HL-60 (cell line): ENCODE results near the gene DYNC2I2.
"Not testable (repeated sequence)": the region's sequence is repeated elsewhere in the genome, so short reads cannot be mapped to it uniquely, and the experiment has no call there.

Experiments used
- DNase-seq, 2 experiments: peaks; one replicate each; pipeline ENCODE4 v3.0.0-alpha.2; 2010 to 2020; ENCODE audit warnings: low read depth in 1 of 2, low spot score in 1 of 2
- H3K27ac ChIP-seq: fragments of 250-450 bp; sonication (Bioruptor Pico); replicated peaks from 2 replicates; pipeline ENCODE4 v1.5.1; 2020; ENCODE audit warnings: mild to moderate bottlenecking, moderate library complexity
- H3K27me3 ChIP-seq: fragments of 250-450 bp; sonication (Bioruptor Pico); 2 replicates; pipeline ENCODE4 v1.5.1; 2021; ENCODE audit warnings: mild to moderate bottlenecking, moderate library complexity; ENCODE audit not compliant: insufficient read depth, poor library complexity, severe bottlenecking
- H3K4me3 ChIP-seq: replicated peaks from 2 replicates; pipeline ENCODE4 v1.5.1; 2011; ENCODE audit warnings: mild to moderate bottlenecking, control low read depth, low read length; ENCODE audit not compliant: insufficient read depth
- GABPA ChIP-seq: IDR thresholded peaks from 2 replicates; pipeline ENCODE4 v1.6.1; 2012; ENCODE audit warnings: low read depth
- POLR2AphosphoS5 ChIP-seq: IDR thresholded peaks from 2 replicates; pipeline ENCODE4 v1.6.1; 2012; ENCODE audit warnings: low read depth
- SPI1 ChIP-seq: IDR thresholded peaks from 2 replicates; pipeline ENCODE4 v1.6.1; 2012; ENCODE audit warnings: low read depth, mild to moderate bottlenecking, borderline replicate concordance
- TF ChIP-seq, protein P1 (sequence below): IDR thresholded peaks from one replicate; pipeline ENCODE4 v1.5.1; 2011; ENCODE audit warnings: low read length, control low read depth, inconsistent platforms; ENCODE audit not compliant: insufficient read depth
- TF ChIP-seq, protein P2 (sequence below): IDR thresholded peaks from 2 replicates; pipeline ENCODE4 v1.6.1; 2012; ENCODE audit warnings: low read depth; ENCODE audit not compliant: insufficient replicate concordance

The DYNC2I2 gene

GRCh38 chr9:128657344-128657704, 677 bp upstream of the DYNC2I2 start:
- 0 out of 2 replicates have a peak overlapping the region, but pooled peaks have one; percentile 58 for H3K4me3 ChIP-seq
- TF ChIP-seq, protein P1, sequence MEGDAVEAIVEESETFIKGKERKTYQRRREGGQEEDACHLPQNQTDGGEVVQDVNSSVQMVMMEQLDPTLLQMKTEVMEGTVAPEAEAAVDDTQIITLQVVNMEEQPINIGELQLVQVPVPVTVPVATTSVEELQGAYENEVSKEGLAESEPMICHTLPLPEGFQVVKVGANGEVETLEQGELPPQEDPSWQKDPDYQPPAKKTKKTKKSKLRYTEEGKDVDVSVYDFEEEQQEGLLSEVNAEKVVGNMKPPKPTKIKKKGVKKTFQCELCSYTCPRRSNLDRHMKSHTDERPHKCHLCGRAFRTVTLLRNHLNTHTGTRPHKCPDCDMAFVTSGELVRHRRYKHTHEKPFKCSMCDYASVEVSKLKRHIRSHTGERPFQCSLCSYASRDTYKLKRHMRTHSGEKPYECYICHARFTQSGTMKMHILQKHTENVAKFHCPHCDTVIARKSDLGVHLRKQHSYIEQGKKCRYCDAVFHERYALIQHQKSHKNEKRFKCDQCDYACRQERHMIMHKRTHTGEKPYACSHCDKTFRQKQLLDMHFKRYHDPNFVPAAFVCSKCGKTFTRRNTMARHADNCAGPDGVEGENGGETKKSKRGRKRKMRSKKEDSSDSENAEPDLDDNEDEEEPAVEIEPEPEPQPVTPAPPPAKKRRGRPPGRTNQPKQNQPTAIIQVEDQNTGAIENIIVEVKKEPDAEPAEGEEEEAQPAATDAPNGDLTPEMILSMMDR, result no peak
- no peak for TF ChIP-seq SPI1
- TF ChIP-seq POLR2AphosphoS5, result no peak
- TF ChIP-seq GABPA, result no peak

DNA sequence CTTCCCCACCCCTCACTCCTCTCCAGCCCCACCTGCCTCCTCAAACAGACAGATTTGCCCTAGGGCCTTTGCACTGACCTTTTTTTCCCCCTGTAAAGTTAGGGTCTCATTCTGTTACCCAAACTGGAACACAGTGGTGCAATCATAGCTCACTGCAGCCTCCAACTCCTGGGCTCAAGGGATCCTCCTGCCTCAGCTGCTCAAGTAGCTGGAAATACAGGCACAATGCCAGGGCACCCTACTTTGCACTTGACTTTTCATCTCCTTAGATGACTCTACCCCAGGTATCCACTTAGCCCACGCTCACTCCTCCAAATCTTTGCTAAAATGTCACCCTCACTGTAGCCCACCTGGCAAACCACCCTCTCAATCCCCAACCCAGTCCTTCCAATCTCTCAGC, 2.2 kb downstream of the DYNC2I2 start:
- TF ChIP-seq, protein P2, sequence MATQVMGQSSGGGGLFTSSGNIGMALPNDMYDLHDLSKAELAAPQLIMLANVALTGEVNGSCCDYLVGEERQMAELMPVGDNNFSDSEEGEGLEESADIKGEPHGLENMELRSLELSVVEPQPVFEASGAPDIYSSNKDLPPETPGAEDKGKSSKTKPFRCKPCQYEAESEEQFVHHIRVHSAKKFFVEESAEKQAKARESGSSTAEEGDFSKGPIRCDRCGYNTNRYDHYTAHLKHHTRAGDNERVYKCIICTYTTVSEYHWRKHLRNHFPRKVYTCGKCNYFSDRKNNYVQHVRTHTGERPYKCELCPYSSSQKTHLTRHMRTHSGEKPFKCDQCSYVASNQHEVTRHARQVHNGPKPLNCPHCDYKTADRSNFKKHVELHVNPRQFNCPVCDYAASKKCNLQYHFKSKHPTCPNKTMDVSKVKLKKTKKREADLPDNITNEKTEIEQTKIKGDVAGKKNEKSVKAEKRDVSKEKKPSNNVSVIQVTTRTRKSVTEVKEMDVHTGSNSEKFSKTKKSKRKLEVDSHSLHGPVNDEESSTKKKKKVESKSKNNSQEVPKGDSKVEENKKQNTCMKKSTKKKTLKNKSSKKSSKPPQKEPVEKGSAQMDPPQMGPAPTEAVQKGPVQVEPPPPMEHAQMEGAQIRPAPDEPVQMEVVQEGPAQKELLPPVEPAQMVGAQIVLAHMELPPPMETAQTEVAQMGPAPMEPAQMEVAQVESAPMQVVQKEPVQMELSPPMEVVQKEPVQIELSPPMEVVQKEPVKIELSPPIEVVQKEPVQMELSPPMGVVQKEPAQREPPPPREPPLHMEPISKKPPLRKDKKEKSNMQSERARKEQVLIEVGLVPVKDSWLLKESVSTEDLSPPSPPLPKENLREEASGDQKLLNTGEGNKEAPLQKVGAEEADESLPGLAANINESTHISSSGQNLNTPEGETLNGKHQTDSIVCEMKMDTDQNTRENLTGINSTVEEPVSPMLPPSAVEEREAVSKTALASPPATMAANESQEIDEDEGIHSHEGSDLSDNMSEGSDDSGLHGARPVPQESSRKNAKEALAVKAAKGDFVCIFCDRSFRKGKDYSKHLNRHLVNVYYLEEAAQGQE, result no peak
- TF ChIP-seq POLR2AphosphoS5 (no peak), SPI1 (no peak), GABPA (no peak)
- TF ChIP-seq, protein P1, result no peak
- Histone ChIP-seq H3K27ac (no peak overlapping the region), H3K4me3 (no peak overlapping the region), H3K27me3 (no peaks in the 10 kb centered on the region)
- DNase-seq, result no peak

More at GRCh38 chr9:128657344-128657704, 677 bp upstream of the DYNC2I2 start:
- no peak for DNase-seq
- H3K27me3 ChIP-seq, result no peaks in the 10 kb centered on the region
- peak overlapping the region; percentile 100 for H3K27ac ChIP-seq

DNA sequence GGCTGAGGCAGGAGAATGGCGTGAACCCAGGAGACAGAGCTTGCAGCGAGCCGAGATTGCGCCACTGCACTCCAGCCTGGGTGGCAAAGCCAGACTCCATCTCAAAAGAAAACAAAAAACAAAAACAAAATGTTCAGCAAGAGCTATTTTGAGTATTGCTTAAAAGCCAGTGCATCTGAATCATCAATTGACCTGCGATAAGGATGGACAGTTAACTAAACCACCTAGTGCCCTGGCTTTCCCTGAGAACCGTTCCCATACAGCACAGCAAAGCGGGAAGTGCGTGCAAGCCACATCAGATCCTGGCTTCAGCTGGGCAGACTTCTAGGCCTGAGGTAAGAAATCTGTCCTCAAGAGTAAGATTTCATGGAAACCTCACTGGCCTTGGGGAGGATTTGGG, 2.7 kb downstream of the DYNC2I2 start:
- no peaks in the 10 kb centered on the region for H3K27me3 ChIP-seq
- no peak overlapping the region for H3K4me3 ChIP-seq
- no peak for DNase-seq
- no peak overlapping the region for H3K27ac ChIP-seq
- TF ChIP-seq, protein P2, result no peak
- TF ChIP-seq POLR2AphosphoS5 (no peak), SPI1 (no peak), GABPA (no peak)
- TF ChIP-seq, protein P1, result no peak

DNA sequence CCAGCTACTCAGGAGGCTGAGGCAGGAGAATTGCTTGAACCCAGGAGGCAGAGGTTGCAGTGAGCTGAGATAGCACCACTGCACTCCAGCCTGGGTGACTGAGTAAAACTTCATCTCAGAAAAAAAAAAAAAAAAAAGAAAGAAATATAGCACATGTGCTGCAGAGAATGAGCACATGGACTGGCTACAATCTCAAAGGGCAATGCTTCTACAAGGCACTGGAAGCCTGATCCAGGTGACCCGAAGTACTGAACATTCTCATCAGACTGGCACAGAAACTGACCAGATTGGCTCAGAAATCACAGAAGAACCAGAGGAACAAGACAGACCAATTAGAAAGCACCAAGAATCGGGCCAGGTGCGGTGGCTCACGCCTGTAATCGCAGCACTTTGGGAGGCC, 4.8 kb downstream of the DYNC2I2 start:
- no peak for DNase-seq
- TF ChIP-seq GABPA (no peak), SPI1 (no peak), POLR2AphosphoS5 (no peak)
- TF ChIP-seq, protein P1, result no peak
- TF ChIP-seq, protein P2, result no peak
- Histone ChIP-seq H3K27me3 (no peaks in the 10 kb centered on the region), H3K27ac (no peak overlapping the region), H3K4me3 (no peak overlapping the region)

DNA sequence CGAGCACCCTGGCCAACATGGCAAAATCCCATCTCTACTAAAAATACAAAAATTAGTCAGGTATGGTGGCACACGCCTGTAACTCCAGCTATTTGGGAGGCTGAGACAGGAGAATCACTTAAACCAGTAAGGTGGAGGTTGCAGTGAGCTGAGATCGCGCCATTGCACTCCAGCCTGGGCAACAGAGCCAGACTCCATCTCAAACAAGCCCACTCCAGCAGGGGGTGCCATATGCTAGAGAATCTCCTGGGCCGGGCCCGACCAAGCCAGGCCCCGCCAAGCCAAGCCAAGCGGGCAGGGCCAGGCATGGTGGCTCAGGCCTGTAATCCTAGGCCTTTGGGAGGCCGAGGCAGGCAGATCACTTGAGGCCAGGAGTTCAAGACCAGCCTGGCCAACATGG, 8.4 kb downstream of the DYNC2I2 start:
- not testable (repeated sequence) for H3K4me3 ChIP-seq, H3K27me3 ChIP-seq, H3K27ac ChIP-seq
- peak in 1 of 2 experiments; percentile 63 for DNase-seq
